Stimulated activated CD8-positive, alpha-beta memory T cell treated with anti-CD3 and anti-CD28 coated beads, Interleukin-2, amount 100 ng/mL, for 48 hours (primary cell): ENCODE measurements around the gene SORBS2.

Experiments
- DNase-seq, 2 donors: peaks; one replicate each; pipeline ENCODE4 v3.0.0-alpha.2; 2020; ENCODE audit warnings: low read depth in 2 of 2

SORBS2 gene

GRCh38 chr4:185836241-185837084 lies 24.5 kb upstream of the SORBS2 start:
- no peak for DNase-seq

DNA sequence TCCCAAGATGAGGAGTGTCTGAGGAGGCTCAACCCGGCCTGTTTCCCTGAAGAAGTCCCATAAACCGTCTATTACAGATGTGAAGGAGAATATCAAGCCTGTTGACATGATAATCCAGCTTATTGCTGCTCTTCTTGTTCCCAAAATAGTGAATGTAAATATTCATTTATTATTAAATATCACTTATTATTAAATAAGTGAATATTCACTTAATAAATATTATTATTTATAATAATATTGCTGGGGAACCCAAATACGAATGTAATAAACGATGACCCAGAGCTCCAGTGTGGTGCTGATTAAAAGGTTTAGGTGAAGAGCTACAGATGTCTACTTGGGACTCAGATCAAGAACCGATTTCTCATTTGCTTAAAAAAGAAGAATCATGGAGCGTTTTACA lies 23.8 kb upstream of the SORBS2 start:
- no peak for DNase-seq

DNA sequence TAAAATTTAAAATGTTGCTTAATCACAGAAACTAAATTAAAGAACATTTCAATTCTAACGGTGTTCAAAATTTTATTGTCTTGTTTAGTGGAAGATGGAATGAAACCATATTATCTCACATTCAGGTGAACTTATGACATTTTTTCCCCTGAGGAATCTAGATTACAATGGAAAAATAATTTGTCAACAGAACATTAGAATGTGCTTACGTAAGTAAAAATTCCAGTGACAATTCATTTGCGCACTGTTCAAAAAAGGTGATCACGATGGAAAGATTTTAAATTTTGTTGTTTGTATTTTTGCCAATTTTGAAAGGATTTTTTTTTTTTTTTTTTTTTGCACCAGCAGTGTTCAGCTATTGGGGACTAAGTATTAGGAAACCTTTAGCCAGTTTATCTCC lies 23.3 kb upstream of the SORBS2 start:
- no peak for DNase-seq

DNA sequence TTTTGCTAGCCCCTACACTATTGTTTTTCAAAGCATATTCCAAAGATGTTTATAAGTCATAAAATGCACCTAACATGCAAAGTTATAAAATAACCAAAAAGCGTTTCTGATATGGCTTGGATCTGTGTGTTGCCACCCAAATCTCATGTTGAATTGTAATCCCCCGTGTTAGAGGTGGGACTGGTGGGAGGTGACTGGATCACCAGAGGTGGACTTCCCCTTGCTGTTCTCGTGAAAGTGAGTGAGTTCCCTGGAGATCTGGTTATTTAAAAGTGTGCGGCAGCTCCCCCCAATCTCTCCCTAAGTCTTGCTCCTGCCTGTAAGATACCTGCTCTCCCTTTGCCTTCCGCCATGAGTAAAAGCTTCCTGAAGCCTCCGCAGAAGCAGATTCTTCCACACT lies 22.8 kb upstream of the SORBS2 start:
- no peak for DNase-seq

DNA sequence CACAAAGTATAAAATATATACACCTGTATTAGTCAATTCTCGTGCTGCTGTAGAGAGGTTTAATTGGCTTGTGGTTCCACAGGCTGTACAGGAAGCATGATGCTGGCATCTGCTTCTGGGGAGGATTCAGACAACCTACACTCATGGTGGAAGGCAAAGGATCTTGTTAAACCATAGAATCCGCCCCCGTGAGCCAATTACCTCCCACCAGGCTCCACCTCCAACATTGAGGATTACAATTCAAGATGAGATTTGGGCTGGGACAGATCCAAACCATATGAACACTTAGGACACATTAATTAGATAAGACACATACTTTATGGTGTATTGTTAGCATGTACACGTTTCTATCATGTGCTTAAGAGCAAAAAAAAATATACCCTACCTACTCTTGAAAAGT lies 22.1 kb upstream of the SORBS2 start:
- DNase-seq = no peak

- DNase-seq = no peak
These were observed 21.1 kb upstream of the SORBS2 start for GRCh38 chr4:185833055-185833598.

DNA sequence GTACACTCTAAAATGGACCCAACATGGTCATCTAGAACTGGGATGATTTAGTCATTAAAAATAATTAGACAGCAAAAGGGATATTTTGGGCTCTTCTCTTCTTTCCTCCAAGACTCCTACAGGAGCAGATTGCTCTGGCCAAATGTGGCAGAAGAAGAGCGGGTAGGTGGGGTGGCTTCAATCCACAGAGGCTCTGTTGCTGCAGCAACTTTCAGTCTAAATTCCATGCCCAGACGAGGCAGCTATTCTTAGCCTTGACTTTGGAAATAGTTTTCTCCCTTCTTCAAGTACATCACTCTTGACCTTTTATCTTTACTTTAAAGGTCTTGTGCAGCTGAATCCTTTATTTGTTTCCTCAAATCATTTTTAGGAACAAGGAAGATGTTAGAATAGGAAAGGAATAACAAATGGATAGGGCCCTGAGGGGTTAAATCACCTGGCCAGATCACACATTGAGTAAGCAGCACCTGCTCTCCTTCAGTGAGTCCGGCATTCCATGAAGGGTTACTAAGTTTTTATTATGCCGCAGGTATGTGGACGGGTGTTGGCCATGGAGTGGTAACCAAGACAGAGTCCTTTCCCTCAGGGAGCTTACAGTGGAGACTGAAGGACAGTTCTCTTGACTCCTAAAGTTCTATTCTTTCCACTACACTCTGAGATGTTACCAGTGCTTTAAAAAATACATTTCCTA lies 19.3 kb upstream of the SORBS2 start:
- no peak for DNase-seq

DNA sequence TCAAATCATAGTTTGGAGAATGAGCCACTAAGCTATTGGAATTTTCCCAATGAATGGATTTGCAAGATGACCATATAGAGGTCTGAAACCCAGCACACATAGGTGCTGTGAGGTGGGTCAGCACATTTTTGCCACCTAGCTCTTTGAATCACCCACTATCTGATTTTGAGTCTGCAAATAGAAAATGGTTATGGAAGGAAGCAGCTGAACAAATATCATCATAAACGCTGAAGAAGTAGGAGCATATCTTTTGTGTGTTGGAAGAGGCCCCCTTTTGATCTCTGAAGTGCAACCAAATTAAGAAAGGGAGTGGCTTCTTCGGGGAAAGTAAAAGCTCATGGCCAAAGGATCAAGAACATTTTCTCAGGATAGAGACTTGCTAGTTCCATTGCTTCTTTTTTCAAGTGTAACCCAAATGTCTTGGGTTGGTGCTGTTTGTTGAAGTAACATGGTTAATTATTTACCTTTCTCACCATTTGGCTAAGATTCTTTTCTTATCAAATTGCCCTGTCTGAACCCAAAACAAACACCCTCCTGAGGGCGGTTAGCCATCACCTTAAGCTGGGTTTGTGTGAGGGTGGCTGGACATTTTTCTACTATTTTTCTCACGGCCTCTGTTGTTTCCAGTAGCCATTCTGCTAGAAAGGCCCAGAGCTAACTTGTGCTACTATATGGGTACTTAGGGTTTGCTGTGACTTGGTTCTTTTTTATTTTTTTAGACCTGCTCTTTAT lies 18.4 kb upstream of the SORBS2 start:
- no peak for DNase-seq

DNA sequence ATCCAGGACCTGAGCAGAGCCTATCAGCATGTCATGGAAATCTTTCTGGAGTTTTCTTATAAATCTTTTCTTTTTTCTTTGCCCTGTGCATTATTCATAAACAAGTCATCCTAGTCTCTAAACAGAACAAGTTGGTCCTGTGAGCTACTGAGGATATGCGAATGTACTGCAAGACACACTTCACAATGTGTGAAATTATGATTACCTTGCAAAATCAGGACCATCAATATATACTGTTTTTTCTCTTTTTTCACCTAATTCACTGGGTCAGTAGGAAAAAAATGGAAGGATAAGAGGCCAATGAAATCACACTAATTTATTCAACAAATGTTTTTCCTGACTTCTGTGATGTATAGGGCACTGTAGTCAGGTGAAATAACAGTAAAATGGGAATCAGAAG lies 14.4 kb upstream of the SORBS2 start:
- DNase-seq = no peak

DNA sequence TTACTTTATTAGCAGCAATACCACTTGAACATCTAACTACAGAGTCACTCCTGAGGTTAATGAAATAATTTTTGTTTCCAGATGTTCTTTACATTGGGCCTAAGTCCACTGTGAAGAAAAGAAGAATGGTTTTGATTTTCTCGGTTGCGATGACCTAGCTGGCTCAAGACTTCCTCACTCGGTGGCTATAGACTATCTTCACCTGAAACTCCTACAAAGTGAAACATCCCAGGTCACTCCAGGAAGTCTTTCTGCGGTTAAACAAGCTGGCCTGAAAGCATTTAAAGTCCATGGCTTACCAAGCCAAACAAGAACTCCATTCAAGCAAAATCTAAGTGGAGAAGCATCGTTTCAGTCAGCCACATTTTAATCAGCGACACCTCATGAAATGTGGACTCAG lies 13.7 kb upstream of the SORBS2 start:
- DNase-seq = no peak

- no peak for DNase-seq
These were observed 10.8 kb upstream of the SORBS2 start for GRCh38 chr4:185822791-185823190.

DNA sequence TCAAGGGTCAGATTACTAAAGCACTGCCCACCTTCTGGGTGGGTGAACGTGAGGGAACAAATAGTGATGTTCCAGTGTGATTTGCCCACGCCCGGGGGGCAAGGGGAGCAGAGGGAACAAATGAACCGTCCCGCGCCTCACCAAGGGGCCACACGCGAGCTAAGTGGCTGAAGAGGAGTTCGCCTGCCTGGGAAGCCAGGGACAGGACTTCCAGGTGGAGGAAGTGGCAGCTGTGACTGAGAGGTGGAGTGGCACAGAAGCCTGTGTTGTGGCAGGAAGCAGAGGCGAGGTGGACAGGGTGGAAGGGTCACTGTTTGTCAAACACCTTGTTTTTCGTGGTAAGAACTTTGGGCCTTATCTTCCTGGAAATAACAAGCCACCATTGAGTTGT lies 9.0 kb upstream of the SORBS2 start:
- no peak for DNase-seq

DNA sequence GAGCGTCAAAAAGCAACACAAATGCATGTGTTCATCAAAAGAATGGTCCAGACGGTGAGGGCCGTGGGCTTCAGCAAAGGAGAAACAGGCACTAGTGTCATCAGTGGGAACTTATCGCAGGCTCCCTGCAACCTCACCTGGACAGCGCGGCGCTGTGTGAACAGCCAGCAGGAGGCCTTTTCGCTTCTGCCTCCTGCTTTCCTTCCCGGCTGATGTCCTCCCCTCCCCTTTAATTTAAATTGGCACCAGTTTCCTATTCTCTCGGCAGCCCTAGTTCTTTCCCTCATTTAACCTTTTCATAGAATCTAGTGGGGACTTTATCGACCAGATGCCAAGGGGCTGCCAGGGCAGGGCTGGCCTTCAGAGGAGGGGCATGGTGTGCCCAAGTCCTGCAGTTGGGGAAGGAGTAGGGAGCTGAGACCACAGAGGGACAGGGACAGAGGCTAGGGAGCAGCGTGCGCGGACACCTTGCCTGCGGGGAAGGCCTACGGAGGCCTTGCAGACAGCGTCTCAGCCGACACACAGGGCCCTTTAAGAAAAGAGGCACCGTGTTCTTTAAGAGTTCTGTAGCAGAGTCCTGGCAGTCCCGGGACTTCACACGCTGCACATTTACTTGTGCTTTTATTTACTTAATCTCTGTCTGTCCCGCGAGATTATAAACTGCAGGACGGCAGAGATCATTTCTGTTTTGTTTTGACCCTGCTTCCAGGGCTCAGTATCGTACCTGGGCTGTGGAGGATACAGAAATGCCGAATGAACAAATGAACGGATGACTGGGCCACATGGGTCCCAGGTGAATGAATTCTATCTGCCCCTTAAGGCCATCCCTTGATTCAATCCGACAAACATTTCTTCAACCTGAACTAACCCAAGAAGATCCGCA lies 8.4 kb upstream of the SORBS2 start:
- no peak for DNase-seq

GRCh38 chr4:185819144-185819543 lies 7.2 kb upstream of the SORBS2 start:
- no peak for DNase-seq

DNA sequence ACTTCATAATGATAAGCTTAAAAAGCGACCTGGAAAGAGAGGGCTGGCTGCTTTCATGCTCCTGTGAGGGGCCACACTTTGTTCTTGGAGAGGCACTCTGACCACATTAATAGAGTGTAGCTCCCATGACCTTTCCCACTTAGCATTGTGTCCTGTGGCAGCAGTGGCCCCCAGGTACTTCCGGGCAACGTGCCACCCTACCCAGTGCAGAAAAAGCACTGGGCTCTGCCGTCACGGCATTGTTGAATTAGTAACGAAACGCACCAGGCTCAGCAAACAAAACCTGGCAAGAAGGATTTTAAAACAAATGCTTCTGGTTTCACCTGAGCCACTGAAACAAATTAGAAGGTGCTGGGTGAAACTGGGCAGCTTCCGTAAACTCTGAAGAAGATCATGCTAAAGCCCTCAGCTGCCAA lies 5.4 kb upstream of the SORBS2 start:
- DNase-seq = no peak

GRCh38 chr4:185813133-185813532 lies 1.1 kb upstream of the SORBS2 start:
- no peak for DNase-seq

- no peak for DNase-seq
These were observed 1.1 kb downstream of the SORBS2 start for GRCh38 chr4:185810746-185811508.

GRCh38 chr4:185809533-185810071 lies 2.4 kb downstream of the SORBS2 start:
- DNase-seq = no peak

DNA sequence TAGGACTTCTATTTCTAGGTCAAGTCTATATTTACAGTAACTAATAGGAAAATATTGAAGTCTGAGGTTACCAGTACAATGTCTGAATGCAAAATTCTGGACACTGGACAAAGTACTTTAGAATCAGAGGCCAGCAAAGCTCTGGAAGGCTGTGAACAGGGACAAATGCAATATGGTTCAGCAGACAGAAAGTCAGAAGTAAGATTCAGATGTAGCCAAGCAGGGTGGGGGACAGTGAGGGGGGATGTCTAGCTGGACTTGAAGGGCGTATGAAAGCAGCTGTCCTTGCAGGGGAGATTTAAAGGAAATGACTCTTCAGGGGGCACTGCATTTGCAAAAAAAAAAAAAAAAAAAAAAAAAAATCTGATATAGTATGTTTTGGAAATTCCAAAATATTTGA lies 2.9 kb downstream of the SORBS2 start:
- no peak for DNase-seq

GRCh38 chr4:185805979-185806378 lies 6.0 kb downstream of the SORBS2 start:
- no peak for DNase-seq
